K562 (cell line): ENCODE data around the gene PRDM10. TPM values are rescaled to one million over a fixed set of nuclear protein-coding genes. Genes with fewer than 3 reads are reported as not detected.

Experiments
- BRD9 ChIP-seq: fragments of 450-650 bp; IDR thresholded peaks from 2 replicates; pipeline ENCODE4 v1.6.1; 2018; ENCODE audit warnings: low read depth; ENCODE audit not compliant: partially characterized antibody
- DPF2 ChIP-seq: fragments of 450-650 bp; IDR thresholded peaks from 2 replicates; pipeline ENCODE4 v1.6.1; 2016
- GTF2A2 ChIP-seq: IDR thresholded peaks from 2 replicates; pipeline ENCODE4 v1.6.1; 2016; ENCODE audit warnings: mild to moderate bottlenecking, missing genetic modification characterization, missing compliant biosample characterization
- HNRNPLL ChIP-seq: fragments of 200-400 bp; formaldehyde crosslinking; IDR thresholded peaks from 2 replicates; pipeline ENCODE4 v1.6.1; 2017; ENCODE audit warnings: low read length, low read depth, mild to moderate bottlenecking; ENCODE audit not compliant: poor library complexity, severe bottlenecking
- HOMEZ ChIP-seq: fragments of 250-450 bp; sonication (Bioruptor Pico); IDR thresholded peaks from 2 replicates; pipeline ENCODE4 v1.4.0; 2020; ENCODE audit warnings: mild to moderate bottlenecking, moderate library complexity
- IRF2 ChIP-seq: sonication (generic); formaldehyde crosslinking; IDR thresholded peaks from 2 replicates; pipeline ENCODE4 v1.8.1; 2022; ENCODE audit warnings: mild to moderate bottlenecking, missing genetic modification reagents
- KAT7 ChIP-seq: sonication (generic); formaldehyde crosslinking; IDR thresholded peaks from 2 replicates; pipeline ENCODE4 v1.8.0; 2022; ENCODE audit warnings: missing genetic modification reagents, mild to moderate bottlenecking, borderline replicate concordance
- PHB ChIP-seq: fragments of 250-450 bp; sonication (Bioruptor Pico); IDR thresholded peaks from 2 replicates; pipeline ENCODE4 v1.5.0; 2021
- PHF21A ChIP-seq: fragments of 450-650 bp; IDR thresholded peaks from 2 replicates; pipeline ENCODE4 v1.6.1; 2017; ENCODE audit warnings: low read depth, borderline replicate concordance
- PPARD ChIP-seq: fragments of 250-450 bp; sonication (Bioruptor Pico); IDR thresholded peaks from 2 replicates; pipeline ENCODE4 v1.8.0; 2022; ENCODE audit warnings: inconsistent platforms, mild to moderate bottlenecking, moderate library complexity
- RBFOX2 ChIP-seq: fragments of 200-400 bp; formaldehyde crosslinking; IDR thresholded peaks from 2 replicates; pipeline ENCODE4 v1.6.1; 2017; ENCODE audit warnings: low read depth, mild to moderate bottlenecking, low read length, moderate library complexity
- SRSF7 ChIP-seq: fragments of 200-400 bp; formaldehyde crosslinking; optimal IDR thresholded peaks from 2 replicates; pipeline ENCODE3; 2017; ENCODE audit warnings: mild to moderate bottlenecking, low read depth, low read length
- STAG1 ChIP-seq: sonication (generic); formaldehyde crosslinking; IDR thresholded peaks from 2 replicates; pipeline ENCODE4 v1.5.0; 2020; ENCODE audit warnings: missing genetic modification reagents, borderline replicate concordance
- ZBTB33 ChIP-seq: sonication (generic); formaldehyde crosslinking; IDR thresholded peaks from 2 replicates; pipeline ENCODE4 v1.8.1; 2023; ENCODE audit warnings: mild to moderate bottlenecking, missing genetic modification reagents
- ZFP1 ChIP-seq: fragments of 450-650 bp; formaldehyde crosslinking; IDR thresholded peaks from 2 replicates; pipeline ENCODE4 v1.4.0; 2020; ENCODE audit warnings: mild to moderate bottlenecking, mixed read lengths
- ZFP36 ChIP-seq: fragments of 150-350 bp; IDR thresholded peaks from 2 replicates; pipeline ENCODE4 v1.6.1; 2018; ENCODE audit warnings: low read length, low read depth; ENCODE audit not compliant: partially characterized antibody
- ZNF232 ChIP-seq: sonication (generic); formaldehyde crosslinking; IDR thresholded peaks from 2 replicates; pipeline ENCODE4 v1.8.0; 2022; ENCODE audit warnings: mild to moderate bottlenecking, missing genetic modification reagents
- ZNF263 ChIP-seq: sonication (generic); formaldehyde crosslinking; IDR thresholded peaks from 2 replicates; pipeline ENCODE4 v1.8.0; 2022; ENCODE audit warnings: mild to moderate bottlenecking, missing genetic modification reagents, borderline replicate concordance
- ZSCAN32 ChIP-seq: fragments of 450-650 bp; formaldehyde crosslinking; IDR thresholded peaks from 2 replicates; pipeline ENCODE4 v1.4.0; 2020; ENCODE audit warnings: mild to moderate bottlenecking, moderate library complexity
- polyA plus RNA-seq, 8 experiments: library from polyadenylated mRNA; depleted of rRNA in 4 of 8; stranded (reverse) in 5 of 8; unstranded in 3 of 8; fragments of >200 nt; fragmentation: Nextera tagmentation in 2 of 8; fragmentation: Illumina TruSeq in 1 of 8; extraction: Ambion mirVana in 2 of 8; extraction: Trizol in 1 of 8; gene quantifications; 2 replicates each; pipeline versions ENCODE4 v1.2.1 to v1.2.3, GENCODE V29; 2011 to 2014; ENCODE audit warnings: inconsistent platforms in 1 of 8, missing spikeins in 1 of 8
- total RNA-seq, 7 experiments: library from RNA; depleted of rRNA in 6 of 7; stranded (reverse); fragments of >200 nt in 6 of 7; fragmentation: Illumina TruSeq in 2 of 7; extraction: Trizol in 2 of 7; gene quantifications; 2 replicates each; pipeline versions ENCODE4 v1.2.1 to v1.2.3, GENCODE V29; 2011 to 2021; ENCODE audit warnings: low replicate concordance in 1 of 7
- TF ChIP-seq, protein P1 (sequence below): sonication (generic); formaldehyde crosslinking; IDR thresholded peaks from 2 replicates; pipeline ENCODE4 v1.8.1; 2023; ENCODE audit warnings: missing genetic modification reagents, mild to moderate bottlenecking, borderline replicate concordance

PRDM10 gene
- total and polyA plus RNA-seq, 9 of the 15 experiments (the other 6 are each of a cell fraction or from before 2014, with no cell fraction given) = 0.89 to 9.3 (median 4.5) TPM

- no peak; the same call in 1 of the 2 replicates for TF ChIP-seq ZNF232
- no peak for TF ChIP-seq PPARD (CRISPR knock-in tag)
- no peak for TF ChIP-seq ZFP36
- peak; percentile 61; the same call in 1 of the 2 replicates for TF ChIP-seq KAT7 (CRISPR knock-in tag)
- no peak for TF ChIP-seq ZNF263 (CRISPR knock-in tag)
- no peak for TF ChIP-seq PHB (CRISPR knock-in tag)
- peak; percentile 98 for TF ChIP-seq RBFOX2
- TF ChIP-seq, protein P1, sequence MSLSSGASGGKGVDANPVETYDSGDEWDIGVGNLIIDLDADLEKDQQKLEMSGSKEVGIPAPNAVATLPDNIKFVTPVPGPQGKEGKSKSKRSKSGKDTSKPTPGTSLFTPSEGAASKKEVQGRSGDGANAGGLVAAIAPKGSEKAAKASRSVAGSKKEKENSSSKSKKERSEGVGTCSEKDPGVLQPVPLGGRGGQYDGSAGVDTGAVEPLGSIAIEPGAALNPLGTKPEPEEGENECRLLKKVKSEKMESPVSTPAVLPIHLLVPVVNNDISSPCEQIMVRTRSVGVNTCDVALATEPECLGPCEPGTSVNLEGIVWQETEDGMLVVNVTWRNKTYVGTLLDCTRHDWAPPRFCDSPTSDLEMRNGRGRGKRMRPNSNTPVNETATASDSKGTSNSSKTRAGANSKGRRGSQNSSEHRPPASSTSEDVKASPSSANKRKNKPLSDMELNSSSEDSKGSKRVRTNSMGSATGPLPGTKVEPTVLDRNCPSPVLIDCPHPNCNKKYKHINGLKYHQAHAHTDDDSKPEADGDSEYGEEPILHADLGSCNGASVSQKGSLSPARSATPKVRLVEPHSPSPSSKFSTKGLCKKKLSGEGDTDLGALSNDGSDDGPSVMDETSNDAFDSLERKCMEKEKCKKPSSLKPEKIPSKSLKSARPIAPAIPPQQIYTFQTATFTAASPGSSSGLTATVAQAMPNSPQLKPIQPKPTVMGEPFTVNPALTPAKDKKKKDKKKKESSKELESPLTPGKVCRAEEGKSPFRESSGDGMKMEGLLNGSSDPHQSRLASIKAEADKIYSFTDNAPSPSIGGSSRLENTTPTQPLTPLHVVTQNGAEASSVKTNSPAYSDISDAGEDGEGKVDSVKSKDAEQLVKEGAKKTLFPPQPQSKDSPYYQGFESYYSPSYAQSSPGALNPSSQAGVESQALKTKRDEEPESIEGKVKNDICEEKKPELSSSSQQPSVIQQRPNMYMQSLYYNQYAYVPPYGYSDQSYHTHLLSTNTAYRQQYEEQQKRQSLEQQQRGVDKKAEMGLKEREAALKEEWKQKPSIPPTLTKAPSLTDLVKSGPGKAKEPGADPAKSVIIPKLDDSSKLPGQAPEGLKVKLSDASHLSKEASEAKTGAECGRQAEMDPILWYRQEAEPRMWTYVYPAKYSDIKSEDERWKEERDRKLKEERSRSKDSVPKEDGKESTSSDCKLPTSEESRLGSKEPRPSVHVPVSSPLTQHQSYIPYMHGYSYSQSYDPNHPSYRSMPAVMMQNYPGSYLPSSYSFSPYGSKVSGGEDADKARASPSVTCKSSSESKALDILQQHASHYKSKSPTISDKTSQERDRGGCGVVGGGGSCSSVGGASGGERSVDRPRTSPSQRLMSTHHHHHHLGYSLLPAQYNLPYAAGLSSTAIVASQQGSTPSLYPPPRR = no peak
- TF ChIP-seq HOMEZ (CRISPR knock-in tag) = no peak
- no peak for TF ChIP-seq ZSCAN32 (CRISPR knock-in tag)
- TF ChIP-seq GTF2A2 (tag) = 0 out of 2 replicates have a peak, but pooled peaks have one; percentile 55
- TF ChIP-seq ZBTB33 = peak; percentile 35; the same call in 1 of the 2 replicates
- peak; percentile 86 for TF ChIP-seq DPF2
- no peak for TF ChIP-seq ZFP1 (CRISPR knock-in tag)
- TF ChIP-seq HNRNPLL = peak; percentile 23
- TF ChIP-seq STAG1 (CRISPR knock-in tag) = no peak
- no peak for TF ChIP-seq IRF2 (CRISPR knock-in tag)
- peak; percentile 18; the same call in 1 of the 2 replicates for TF ChIP-seq PHF21A
- TF ChIP-seq SRSF7 = no peak
- no peak for TF ChIP-seq BRD9
These were observed 446 bp upstream of the PRDM10 start (continued) for GRCh38 chr11:130002846-130003716.
